Activated CD8-positive, alpha-beta T cell treated with anti-CD3 and anti-CD28 coated beads for 36 hours (primary cell): ENCODE results near the gene ERLIN1. TPM values are rescaled to one million over a fixed set of nuclear protein-coding genes. Genes with fewer than 3 reads are reported as not detected.

Experiments used
- ATAC-seq: fragments of 200-7000 bp; cut with Tn5 transposase; one replicate; pipeline ENCODE4 v1.10.0; 2021; ENCODE audit warnings: mild to moderate bottlenecking, moderate library complexity
- CTCF ChIA-PET: fragments of 350-600 bp; sonication (Branson Sonifier 250); formaldehyde crosslinking; loops from one replicate; lab custom pipeline; 2021; ENCODE audit warnings: antibody characterized with exemption; lab: Charles Lee
- POLR2A ChIA-PET: fragments of 350-600 bp; sonication (Branson Sonifier 250); formaldehyde crosslinking; loops from one replicate; lab custom pipeline; 2021; ENCODE audit warnings: antibody characterized with exemption; lab: Charles Lee
- DNase-seq: peaks from one replicate; pipeline ENCODE4 v3.0.0-alpha.2; 2020
- H3K27ac Mint-ChIP-seq: one replicate; pipeline ENCODE4 v1.8.0; 2021; ENCODE audit warnings: mild to moderate bottlenecking, mixed read lengths
- H3K27me3 Mint-ChIP-seq: one replicate; pipeline ENCODE4 v1.8.0; 2021; ENCODE audit warnings: mixed read lengths
- H3K36me3 Mint-ChIP-seq: one replicate; pipeline ENCODE4 v1.8.0; 2021; ENCODE audit warnings: low read depth, mixed read lengths
- H3K4me1 Mint-ChIP-seq: one replicate; pipeline ENCODE4 v1.8.0; 2021; ENCODE audit warnings: low read depth, mixed read lengths
- H3K4me3 Mint-ChIP-seq: one replicate; pipeline ENCODE4 v1.8.0; 2021; ENCODE audit warnings: mild to moderate bottlenecking, moderate library complexity, mixed read lengths
- H3K9me3 Mint-ChIP-seq: one replicate; pipeline ENCODE4 v1.8.0; 2021; ENCODE audit warnings: mixed read lengths
- intact Hi-C: fragments of 100-400 bp; cut with micrococcal nuclease; formaldehyde crosslinking; loops from one replicate; pipeline ENCODE4 v1.10.0; 2022
- total RNA-seq, 2 experiments: library from RNA; stranded (reverse); gene quantifications; one replicate each; pipeline ENCODE4 v1.2.3, GENCODE V29; 2021
- TF ChIP-seq, protein P1 (sequence below): fragments of 200-600 bp; IDR thresholded peaks from one replicate; pipeline ENCODE4 v1.8.0; 2022; ENCODE audit warnings: antibody characterized with exemption, mild to moderate bottlenecking

ERLIN1 gene
- total RNA-seq, 2 experiments from 2014 or later: 16.6 to 17.0 TPM

DNA sequence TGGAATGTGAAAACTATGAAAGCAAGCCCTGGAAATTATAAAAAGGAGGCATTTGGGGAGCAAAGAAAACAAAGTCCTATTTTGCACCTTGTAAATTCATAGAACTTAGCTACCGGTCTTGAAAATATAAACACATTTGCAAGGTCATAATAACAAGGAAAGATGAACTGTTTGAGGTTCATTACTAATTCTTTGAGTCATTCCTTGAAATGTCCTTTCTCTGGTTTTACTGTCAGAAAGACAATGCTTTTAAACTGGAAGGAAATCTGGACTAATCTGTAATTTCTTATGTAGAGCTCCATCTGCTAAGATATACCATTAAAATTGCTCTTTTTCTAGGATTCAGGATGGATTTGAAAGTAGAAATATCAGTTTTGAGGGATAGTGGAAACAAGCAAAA is 1.4 kb downstream of the ERLIN1 start:
- Mint-ChIP-seq H3K36me3 (peaks cover 56% of the 10 kb centered on the region), H3K4me1 (peaks cover 49% of the 10 kb centered on the region), H3K27me3 (no peaks in the 10 kb centered on the region), H3K27ac (peak overlapping the region; percentile 93), H3K9me3 (no peaks in the 10 kb centered on the region), H3K4me3 (peak overlapping the region; percentile 91)
- ChIA-PET CTCF (interaction anchor here (1.0 to 1.4 kb wide), 3 partner anchors 9 to 339 kb away, joined by 3 to 8 read pairs (median 5); no protein-coding TSS in a partner anchor), POLR2A (interaction anchor here (0.6 to 2.1 kb wide), 7 partner anchors 9 to 433 kb away, joined by 3 to 9 read pairs (median 4); no protein-coding TSS in a partner anchor)
- no peak for ATAC-seq
- no peak for DNase-seq
- TF ChIP-seq, protein P1, sequence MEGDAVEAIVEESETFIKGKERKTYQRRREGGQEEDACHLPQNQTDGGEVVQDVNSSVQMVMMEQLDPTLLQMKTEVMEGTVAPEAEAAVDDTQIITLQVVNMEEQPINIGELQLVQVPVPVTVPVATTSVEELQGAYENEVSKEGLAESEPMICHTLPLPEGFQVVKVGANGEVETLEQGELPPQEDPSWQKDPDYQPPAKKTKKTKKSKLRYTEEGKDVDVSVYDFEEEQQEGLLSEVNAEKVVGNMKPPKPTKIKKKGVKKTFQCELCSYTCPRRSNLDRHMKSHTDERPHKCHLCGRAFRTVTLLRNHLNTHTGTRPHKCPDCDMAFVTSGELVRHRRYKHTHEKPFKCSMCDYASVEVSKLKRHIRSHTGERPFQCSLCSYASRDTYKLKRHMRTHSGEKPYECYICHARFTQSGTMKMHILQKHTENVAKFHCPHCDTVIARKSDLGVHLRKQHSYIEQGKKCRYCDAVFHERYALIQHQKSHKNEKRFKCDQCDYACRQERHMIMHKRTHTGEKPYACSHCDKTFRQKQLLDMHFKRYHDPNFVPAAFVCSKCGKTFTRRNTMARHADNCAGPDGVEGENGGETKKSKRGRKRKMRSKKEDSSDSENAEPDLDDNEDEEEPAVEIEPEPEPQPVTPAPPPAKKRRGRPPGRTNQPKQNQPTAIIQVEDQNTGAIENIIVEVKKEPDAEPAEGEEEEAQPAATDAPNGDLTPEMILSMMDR: no peak
- intact Hi-C loops: no loop called here

DNA sequence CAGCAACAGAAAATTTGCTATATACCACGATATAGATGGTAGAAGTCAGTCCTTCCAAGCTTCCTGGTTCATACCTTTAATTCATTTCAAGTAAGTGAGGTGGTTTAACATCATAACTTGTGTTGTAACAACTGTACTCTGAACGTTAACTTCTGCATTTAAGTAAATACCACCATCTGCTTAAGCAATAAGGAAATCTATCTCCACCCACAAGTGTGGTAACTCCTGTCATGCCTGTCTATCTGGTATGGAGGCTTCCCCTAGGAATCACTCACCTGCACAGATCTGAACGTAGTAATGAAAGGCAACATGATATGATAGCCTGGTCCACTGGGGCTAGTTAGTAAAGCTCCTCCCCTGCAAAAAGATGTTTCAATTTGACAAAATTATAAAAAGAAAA is 2.3 kb downstream of the ERLIN1 start:
- no peak for DNase-seq
- Mint-ChIP-seq H3K4me3 (no peak overlapping the region), H3K36me3 (peaks cover 54% of the 10 kb centered on the region), H3K27ac (no peak overlapping the region), H3K27me3 (no peaks in the 10 kb centered on the region), H3K4me1 (peaks cover 43% of the 10 kb centered on the region), H3K9me3 (no peaks in the 10 kb centered on the region)
- no peak for ATAC-seq
- intact Hi-C loops: no loop called here
- CTCF ChIA-PET: interaction anchor here (1.4 kb wide), 1 partner anchor 335 kb away, joined by 5 read pairs; no protein-coding TSS in a partner anchor
- TF ChIP-seq, protein P1: no peak
- POLR2A ChIA-PET: interaction anchor here (0.6 to 1.1 kb wide), 2 partner anchors 12 to 434 kb away, joined by 3 read pairs; no protein-coding TSS in a partner anchor

DNA sequence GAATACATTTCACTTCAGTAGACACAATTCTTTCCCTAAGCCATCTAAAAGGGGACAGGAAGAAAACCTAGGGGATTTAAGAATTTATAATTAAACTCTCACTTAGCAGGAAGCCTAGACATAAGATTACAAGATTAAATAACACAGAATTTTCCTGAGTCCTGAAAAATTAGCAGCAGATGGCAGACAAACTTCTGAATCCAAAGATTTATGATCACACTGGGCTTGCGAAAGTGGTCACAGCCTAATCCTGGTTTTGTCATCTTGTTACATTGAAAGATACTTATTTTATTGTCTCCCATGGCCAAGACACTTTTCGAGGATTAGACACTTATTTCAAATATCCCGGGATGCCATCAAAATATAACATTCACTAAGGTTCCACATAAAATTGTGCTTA is 2.9 kb downstream of the ERLIN1 start:
- CTCF ChIA-PET: interaction anchor here (1.4 kb wide), 1 partner anchor 336 kb away, joined by 5 read pairs; no protein-coding TSS in a partner anchor
- DNase-seq: no peak
- H3K27ac Mint-ChIP-seq: no peak overlapping the region
- no peak overlapping the region for H3K4me3 Mint-ChIP-seq
- intact Hi-C loops: no loop called here
- peaks cover 40% of the 10 kb centered on the region for H3K4me1 Mint-ChIP-seq
- POLR2A ChIA-PET: no interaction called here
- no peaks in the 10 kb centered on the region for H3K27me3 Mint-ChIP-seq
- no peaks in the 10 kb centered on the region for H3K9me3 Mint-ChIP-seq
- TF ChIP-seq, protein P1: no peak
- ATAC-seq: no peak
- H3K36me3 Mint-ChIP-seq: peaks cover 55% of the 10 kb centered on the region

DNA sequence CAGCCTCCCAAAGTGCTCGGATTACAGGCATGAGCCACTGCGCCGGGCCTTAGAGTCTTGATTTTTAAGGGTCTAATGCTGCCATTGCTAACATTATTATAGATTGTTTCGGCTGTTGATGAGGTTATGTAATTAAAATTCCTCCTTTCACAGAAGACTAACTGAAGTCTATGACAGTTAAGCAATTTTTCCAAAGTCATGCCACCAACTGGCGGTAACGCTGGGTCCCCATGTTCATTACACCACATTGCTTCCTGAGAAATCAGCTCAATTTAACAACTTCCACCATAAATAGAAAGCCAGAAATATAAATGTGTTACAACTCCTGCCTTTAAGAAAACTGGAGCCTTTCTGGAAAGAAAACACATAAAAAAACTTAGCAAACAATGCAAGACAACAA is 3.5 kb downstream of the ERLIN1 start:
- Mint-ChIP-seq H3K9me3 (no peaks in the 10 kb centered on the region), H3K4me3 (no peak overlapping the region), H3K36me3 (peaks cover 55% of the 10 kb centered on the region), H3K4me1 (peaks cover 35% of the 10 kb centered on the region), H3K27me3 (no peaks in the 10 kb centered on the region), H3K27ac (peak overlapping the region; percentile 11)
- TF ChIP-seq, protein P1: no peak
- intact Hi-C loops: no loop called here
- DNase-seq: no peak
- ChIA-PET POLR2A (no interaction called here), CTCF (no interaction called here)
- no peak for ATAC-seq

DNA sequence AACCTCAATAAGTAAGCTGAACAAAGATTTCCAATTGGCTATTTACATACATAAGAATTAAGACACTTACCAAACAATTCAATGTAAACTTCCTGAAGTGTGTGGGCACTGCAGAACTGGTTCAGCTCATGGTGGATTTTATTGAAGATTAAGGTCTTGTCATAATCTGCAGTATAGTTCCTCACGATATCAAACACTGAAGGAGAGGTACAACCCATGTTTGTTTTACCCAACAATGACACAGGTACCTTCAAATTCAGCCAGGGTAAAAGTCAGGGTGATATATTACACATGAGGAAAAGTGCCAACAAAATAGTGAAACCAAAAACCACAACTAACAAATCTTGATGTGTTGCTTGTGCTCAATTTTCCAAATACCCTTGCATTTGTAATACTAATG is 10.0 kb downstream of the ERLIN1 start:
- ChIA-PET CTCF (interaction anchor here (0.9 to 2.2 kb wide), 3 partner anchors 9 to 330 kb away, joined by 3 to 8 read pairs (median 7); no protein-coding TSS in a partner anchor), POLR2A (interaction anchor here (0.7 to 2.3 kb wide), 4 partner anchors 10 to 111 kb away, joined by 3 to 9 read pairs (median 3); partner anchors contain the start of genes BLOC1S2 and ERLIN1)
- H3K4me1 Mint-ChIP-seq: peaks cover 43% of the 10 kb centered on the region
- DNase-seq (no peak), ATAC-seq (no peak)
- intact Hi-C loops: no loop called here
- no peak overlapping the region for H3K4me3 Mint-ChIP-seq
- H3K27ac Mint-ChIP-seq: peak overlapping the region; percentile 57
- peaks cover 7% of the 10 kb centered on the region for H3K9me3 Mint-ChIP-seq
- no peaks in the 10 kb centered on the region for H3K27me3 Mint-ChIP-seq
- peaks cover 63% of the 10 kb centered on the region for H3K36me3 Mint-ChIP-seq
- TF ChIP-seq, protein P1: no peak
